A549 (cell line): ENCODE results near the gene CAV1. TPM values are rescaled to one million over a fixed set of nuclear protein-coding genes. Genes with fewer than 3 reads are reported as not detected.
A peak's percentile ranks its signal among the peaks of the same experiment; 100 is the strongest.

Source experiments
- ATAC-seq, 2 experiments: fragments of 200-7000 bp in 1 of 2; fragments of >200 bp in 1 of 2; cut with Nextera tagmentation in 1 of 2; cut with Tn5 transposase in 1 of 2; 3 replicates each; pipeline versions ENCODE4 v1.8.0 to v1.9.1; 2018 to 2020; ENCODE audit warnings: mild to moderate bottlenecking in 1 of 2, moderate library complexity in 1 of 2
- CTCF ChIA-PET: fragments of 300-600 bp; sonication (Branson Sonifier 250); formaldehyde crosslinking; extraction: SDS; loops from one replicate; lab custom pipeline; 2021; ENCODE audit warnings: antibody characterized with exemption, inconsistent platforms; lab: Yijun Ruan, JAX
- POLR2A ChIA-PET: fragments of 350-600 bp; formaldehyde crosslinking; extraction: SDS; loops from one replicate; lab custom pipeline; 2021; ENCODE audit warnings: antibody characterized with exemption, inconsistent platforms; lab: Yijun Ruan, JAX
- DNase-seq, 2 experiments: peaks; one replicate each; pipeline versions ENCODE4 v3.0.0 to v3.0.0-alpha.2; 2011 to 2016; ENCODE audit warnings: low read depth in 1 of 2, low spot score in 1 of 2
- FAIRE-seq: peaks from 2 replicates; lab custom pipeline; 2011; peaks lifted over from hg19 to GRCh38; lab: Jason Lieb, UNC
- H3K27ac ChIP-seq, 2 experiments: fragments of >200 bp; sonication (Bioruptor Twin); formaldehyde crosslinking; 3 replicates each; pipeline ENCODE4 v1.5.1; 2016 to 2017
- H3K4me1 ChIP-seq: fragments of >200 bp; sonication (Bioruptor Twin); formaldehyde crosslinking; 3 replicates; pipeline ENCODE4 v1.6.1; 2016
- H3K4me2 ChIP-seq: fragments of >200 bp; sonication (Bioruptor Twin); formaldehyde crosslinking; 3 replicates; pipeline ENCODE4 v1.6.1; 2016
- H3K4me3 ChIP-seq: fragments of >200 bp; sonication (Bioruptor Twin); formaldehyde crosslinking; 3 replicates; pipeline ENCODE4 v1.5.1; 2016
- H3K9me3 ChIP-seq: fragments of >200 bp; sonication (Bioruptor Twin); formaldehyde crosslinking; 3 replicates; pipeline ENCODE4 v1.6.1; 2016
- BHLHE40 ChIP-seq: IDR thresholded peaks from 2 replicates; pipeline ENCODE4 v1.6.1; 2012; ENCODE audit warnings: low read depth, low read length, inconsistent platforms
- CBX2 ChIP-seq: fragments of 200-600 bp; sonication (generic); IDR thresholded peaks from 2 replicates; pipeline ENCODE4 v1.6.1; 2016; ENCODE audit warnings: low read depth, mild to moderate bottlenecking, borderline replicate concordance
- EP300 ChIP-seq, 2 experiments: fragments of >200 bp; sonication (Bioruptor Twin); formaldehyde crosslinking; IDR thresholded peaks; 2 replicates in 1 of 2; 3 replicates in 1 of 2; pipeline ENCODE4 v1.6.1; 2016 to 2017
- FOSL2 ChIP-seq, 2 experiments: fragments of 450-650 bp in 1 of 2; fragments of >200 bp in 1 of 2; sonication (Bioruptor Twin) in 1 of 2; formaldehyde crosslinking; IDR thresholded peaks; 2 replicates each; pipeline versions ENCODE4 v1.5.0 to v1.6.1; 2016 to 2020; ENCODE audit warnings: mild to moderate bottlenecking in 1 of 2, moderate library complexity in 1 of 2
- HEYL ChIP-seq: fragments of 250-450 bp; sonication (Bioruptor Pico); IDR thresholded peaks from 2 replicates; pipeline ENCODE4 v1.8.0; 2021; ENCODE audit warnings: mild to moderate bottlenecking, moderate library complexity
- JUNB ChIP-seq: fragments of >200 bp; sonication (Bioruptor Twin); formaldehyde crosslinking; IDR thresholded peaks from 2 replicates; pipeline ENCODE4 v1.6.1; 2016
- KDM1A ChIP-seq: fragments of 200-600 bp; sonication (generic); IDR thresholded peaks from 2 replicates; pipeline ENCODE4 v1.6.1; 2016; ENCODE audit warnings: low read depth, mild to moderate bottlenecking
- MAZ ChIP-seq: fragments of 150-350 bp; IDR thresholded peaks from 2 replicates; pipeline ENCODE4 v1.6.1; 2014; ENCODE audit warnings: antibody characterized with exemption, low read depth, low read length, borderline replicate concordance
- MYC ChIP-seq: IDR thresholded peaks from 2 replicates; pipeline ENCODE4 v1.6.1; 2012; ENCODE audit warnings: mild to moderate bottlenecking, inconsistent platforms, low read length, improper control_type of control experiment, borderline replicate concordance
- NPAS2 ChIP-seq: fragments of 250-450 bp; sonication (Bioruptor Pico); IDR thresholded peaks from 2 replicates; pipeline ENCODE4 v1.8.0; 2022; ENCODE audit warnings: mild to moderate bottlenecking, moderate library complexity, borderline replicate concordance
- PHF8 ChIP-seq: fragments of 200-600 bp; sonication (generic); IDR thresholded peaks from 2 replicates; pipeline ENCODE4 v1.6.1; 2016; ENCODE audit warnings: low read depth, mild to moderate bottlenecking, antibody characterized with exemption, moderate library complexity, borderline replicate concordance
- POLR2A ChIP-seq: IDR thresholded peaks from 2 replicates; pipeline ENCODE4 v1.6.1; 2012; ENCODE audit warnings: mild to moderate bottlenecking, low read length
- RNF2 ChIP-seq: fragments of 200-600 bp; sonication (generic); IDR thresholded peaks from 2 replicates; pipeline ENCODE4 v1.6.1; 2016; ENCODE audit warnings: low read depth, mild to moderate bottlenecking, antibody characterized with exemption, moderate library complexity, borderline replicate concordance
- TFCP2L1 ChIP-seq: fragments of 250-450 bp; sonication (Bioruptor Pico); IDR thresholded peaks from 2 replicates; pipeline ENCODE4 v1.5.0; 2021; ENCODE audit warnings: mild to moderate bottlenecking
- ZFP36 ChIP-seq: fragments of 450-650 bp; IDR thresholded peaks from 2 replicates; pipeline ENCODE4 v1.6.1; 2014; ENCODE audit warnings: borderline replicate concordance; ENCODE audit not compliant: partially characterized antibody
- ZNF302 ChIP-seq: fragments of 250-450 bp; sonication (Bioruptor Pico); IDR thresholded peaks from 2 replicates; pipeline ENCODE4 v1.9.0; 2021; ENCODE audit warnings: inconsistent platforms, mild to moderate bottlenecking, moderate library complexity
- ZSCAN20 ChIP-seq: fragments of 250-450 bp; sonication (Bioruptor Pico); IDR thresholded peaks from 2 replicates; pipeline ENCODE4 v1.8.0; 2022; ENCODE audit warnings: mild to moderate bottlenecking, moderate library complexity
- WGBS: methylation state at CpG from one replicate; pipeline ENCODE4 v1.1.6; 2017; ENCODE audit errors: missing lambda C conversion rate; 5-methylcytosine and 5-hydroxymethylcytosine counted together
- polyA plus RNA-seq, 4 experiments: library from polyadenylated mRNA; depleted of rRNA in 3 of 4; stranded (reverse); fragments of >200 nt; fragmentation: RNase III in 1 of 4; extraction: RNeasy Plus Mini Kit Qiagen cat#74134 plus additional on column Dnase treatment in 1 of 4; gene quantifications; 2 replicates in 3 of 4; 3 replicates in 1 of 4; pipeline ENCODE4 v1.2.3, GENCODE V29; 2011 to 2017
- TF ChIP-seq, protein P1 (sequence below): fragments of 250-450 bp; sonication (Bioruptor Pico); IDR thresholded peaks from 2 replicates; pipeline ENCODE4 v1.5.0; 2020; ENCODE audit warnings: low read depth, mild to moderate bottlenecking, moderate library complexity
- TF ChIP-seq, protein P2 (sequence below): IDR thresholded peaks from 2 replicates; pipeline ENCODE4 v1.6.1; 2012

CAV1 gene
- polyA plus RNA-seq, 2 of the 4 experiments (the other 2 are of a cell fraction) = 365 to 493 TPM

DNA sequence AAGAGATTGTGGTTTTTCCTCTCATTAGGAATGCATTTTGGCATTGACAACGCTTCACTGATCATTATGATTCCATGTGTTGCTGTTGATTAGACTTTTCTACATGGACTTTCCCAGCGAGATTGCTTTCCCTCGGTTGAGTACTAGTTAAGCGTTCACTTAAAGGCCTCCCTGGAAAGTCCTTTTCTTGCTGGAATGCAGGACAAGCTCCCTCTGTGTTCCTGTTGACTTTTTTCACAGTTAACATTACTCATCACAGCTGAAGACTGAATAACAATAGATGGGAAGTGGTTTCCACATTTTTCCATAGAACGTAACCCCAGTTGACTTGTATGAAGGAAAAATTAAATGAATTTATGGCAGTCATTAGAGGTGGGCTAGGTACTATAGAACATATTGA lies 2.6 kb upstream of the CAV1 start (continued):
- TF ChIP-seq, protein P1, sequence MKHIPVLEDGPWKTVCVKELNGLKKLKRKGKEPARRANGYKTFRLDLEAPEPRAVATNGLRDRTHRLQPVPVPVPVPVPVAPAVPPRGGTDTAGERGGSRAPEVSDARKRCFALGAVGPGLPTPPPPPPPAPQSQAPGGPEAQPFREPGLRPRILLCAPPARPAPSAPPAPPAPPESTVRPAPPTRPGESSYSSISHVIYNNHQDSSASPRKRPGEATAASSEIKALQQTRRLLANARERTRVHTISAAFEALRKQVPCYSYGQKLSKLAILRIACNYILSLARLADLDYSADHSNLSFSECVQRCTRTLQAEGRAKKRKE (CRISPR knock-in tag) = no peak
- no peak for TF ChIP-seq BHLHE40
- no peak for TF ChIP-seq ZSCAN20 (CRISPR knock-in tag)
- no peak for TF ChIP-seq NPAS2 (CRISPR knock-in tag)
- TF ChIP-seq MYC = no peak
- TF ChIP-seq MAZ = no peak
- no peak for TF ChIP-seq RNF2
- TF ChIP-seq, protein P2, sequence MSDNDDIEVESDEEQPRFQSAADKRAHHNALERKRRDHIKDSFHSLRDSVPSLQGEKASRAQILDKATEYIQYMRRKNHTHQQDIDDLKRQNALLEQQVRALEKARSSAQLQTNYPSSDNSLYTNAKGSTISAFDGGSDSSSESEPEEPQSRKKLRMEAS = peak; percentile 72
- no peak for TF ChIP-seq HEYL (CRISPR knock-in tag)
- TF ChIP-seq KDM1A = no peak

DNA sequence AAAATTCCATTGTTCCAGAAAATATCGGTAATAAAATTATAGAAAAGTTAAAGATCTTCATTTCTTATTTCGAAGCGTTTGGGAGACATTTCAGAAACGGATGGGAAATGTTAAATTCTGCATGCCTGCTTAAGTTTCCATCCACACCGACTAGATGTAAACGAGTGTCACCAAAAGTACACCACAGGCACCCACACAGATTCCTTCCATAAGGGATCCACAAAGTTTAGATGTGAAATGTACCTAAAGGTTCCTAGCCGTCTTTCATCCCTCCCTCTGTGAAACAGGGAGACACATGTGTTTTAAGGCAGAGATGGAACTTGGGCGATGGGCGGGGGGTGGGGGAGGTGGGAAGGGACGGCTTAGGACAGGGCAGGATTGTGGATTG lies 621 bp upstream of the CAV1 start:
- peaks cover 53% of the 10 kb centered on the region for H3K4me1 ChIP-seq
- no peaks in the 10 kb centered on the region for H3K9me3 ChIP-seq
- peak overlapping the region; percentile 78 for H3K4me3 ChIP-seq
- DNase-seq (no peak), ATAC-seq (no peak; a peak in 1 of 6 replicates), FAIRE-seq (no peak)
- TF ChIP-seq ZSCAN20 (CRISPR knock-in tag) (no peak), JUNB (no peak), POLR2A (no peak), TFCP2L1 (CRISPR knock-in tag) (no peak), EP300 (IDR thresholded peaks at IDR 0.05) (no peak), RNF2 (no peak), MYC (no peak), FOSL2 (IDR thresholded peaks at IDR 0.05) (no peak), FOSL2 (CRISPR knock-in tag; IDR thresholded peaks at IDR 0.05) (no peak), CBX2 (no peak), KDM1A (no peak), BHLHE40 (no peak), ZNF302 (CRISPR knock-in tag) (no peak)
- H3K27ac ChIP-seq = peak overlapping the region; percentile 99
- POLR2A ChIA-PET = no interaction called here
- CTCF ChIA-PET = interaction anchor here (1.0 to 2.3 kb wide), 5 partner anchors 13 to 68 kb away, joined by 3 to 12 read pairs (median 4); partner anchors contain the start of gene CAV2
- H3K4me2 ChIP-seq = peak overlapping the region; percentile 98
- WGBS = under 1% methylated on average over 8 of the region's 10 CpGs

DNA sequence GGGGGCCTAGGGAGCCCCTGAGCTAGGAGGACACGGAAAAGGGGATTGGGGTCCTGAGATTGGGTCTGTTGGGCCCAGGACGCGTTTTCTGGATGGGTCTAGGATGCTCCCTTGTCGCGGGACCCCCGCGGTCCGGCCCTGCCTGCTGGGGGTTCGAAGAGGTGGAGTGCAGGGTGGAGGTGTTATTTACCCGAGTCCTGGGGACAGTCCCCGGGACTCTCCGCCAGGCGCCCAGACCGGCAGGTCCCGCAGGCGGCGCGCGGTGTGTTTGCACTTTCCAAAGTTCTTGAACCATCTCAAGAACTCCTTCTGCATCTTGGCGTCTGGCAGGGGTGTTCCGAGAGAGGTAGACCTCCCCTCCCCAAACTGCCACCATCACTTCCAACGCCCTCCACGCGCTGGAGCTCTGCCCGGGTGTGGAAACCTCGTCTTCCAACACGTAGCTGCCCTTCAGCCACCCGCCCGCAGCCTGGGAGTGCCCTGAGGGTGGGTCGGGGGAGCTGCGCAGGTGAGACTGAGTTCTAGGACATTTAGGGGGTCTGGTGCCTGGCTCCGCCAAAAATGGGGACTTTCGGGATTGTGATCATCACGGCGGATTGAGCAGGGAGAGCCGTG lies 569 bp downstream of the CAV1 start:
- no peak for FAIRE-seq
- peak overlapping the region; percentile 99 for H3K27ac ChIP-seq
- peak overlapping the region; percentile 78 for H3K4me3 ChIP-seq
- CTCF ChIA-PET = interaction anchor here (0.8 to 4.3 kb wide), 56 partner anchors 10 to 355 kb away, joined by 3 to 108 read pairs (median 8); partner anchors contain the start of gene CAV2
- under 1% methylated on average over 21 of the region's 36 CpGs for WGBS
- peak; percentile 30 to 49 for ATAC-seq
- 0 out of 2 replicates have a peak, but pooled peaks have one; percentile 4 for TF ChIP-seq KDM1A
- TF ChIP-seq RNF2 = peak; percentile 36; the same call in 1 of the 2 replicates
- 0 out of 2 replicates have a peak, but pooled peaks have one; percentile 12 for TF ChIP-seq PHF8
- TF ChIP-seq POLR2A = peak; percentile 9; the same call in 1 of the 2 replicates
- no peak for TF ChIP-seq ZFP36
- TF ChIP-seq, protein P2 = no peak; the same call in 1 of the 2 replicates
- TF ChIP-seq, all 56 proteins: peak for 4
- POLR2A ChIA-PET = interaction anchor here (0.7 to 3.3 kb wide), 22 partner anchors 12 to 315 kb away, joined by 3 to 50 read pairs (median 4); partner anchors contain the start of genes CAV2 and TES
- no peaks in the 10 kb centered on the region for H3K9me3 ChIP-seq
- peak in 1 of 2 experiments; percentile 45 for DNase-seq
- H3K4me2 ChIP-seq = peak overlapping the region; percentile 98
- H3K4me1 ChIP-seq = peaks cover 65% of the 10 kb centered on the region
